HUDEP-2 (cell line): Measurements from ENCODE around the gene KDM1B.
A peak's percentile ranks its signal among the peaks of the same experiment; 100 is the strongest.
"Not testable (repeated sequence)": the region's sequence is repeated elsewhere in the genome, so short reads cannot be mapped to it uniquely, and the experiment has no call there.

Experiments
- DNase-seq, 76 experiments: peaks; one replicate each; lab custom pipeline; 2025; ENCODE audit not compliant: unreplicated experiment in 76 of 76; lab: John Stamatoyannopoulos, UW

KDM1B gene

DNA sequence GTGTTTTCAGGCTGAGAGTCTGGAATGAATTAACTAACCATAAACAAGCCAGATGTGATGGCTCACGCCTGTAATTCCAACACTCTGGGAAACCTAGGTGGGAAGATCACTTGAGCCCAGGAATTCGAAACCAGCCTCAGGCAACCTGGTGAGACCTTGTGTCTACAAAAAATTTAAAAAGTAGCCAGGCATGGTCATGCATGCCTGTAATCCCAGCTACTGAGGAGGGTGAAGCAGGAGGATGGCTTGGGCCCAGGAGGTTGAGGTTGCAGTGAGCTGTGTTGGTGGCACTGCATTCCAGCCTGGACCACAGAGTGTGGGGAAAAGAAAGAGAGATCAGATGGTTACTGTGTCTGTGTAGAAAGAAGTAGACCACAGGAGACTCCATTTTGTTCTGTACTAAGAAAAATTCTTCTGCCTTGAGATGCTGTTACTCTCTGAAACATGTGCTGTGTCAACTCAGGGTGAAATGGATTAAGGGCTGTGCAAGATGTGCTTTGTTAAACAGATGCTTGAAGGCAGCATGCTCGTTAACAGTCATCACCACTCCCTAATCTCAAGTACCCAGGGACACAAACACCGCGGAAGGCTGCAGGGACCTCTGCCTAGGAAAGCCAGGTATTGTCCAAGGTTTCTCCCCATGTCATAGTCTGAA, 71.4 kb downstream of the KDM1B start:
- DNase-seq, result not testable (repeated sequence)

DNA sequence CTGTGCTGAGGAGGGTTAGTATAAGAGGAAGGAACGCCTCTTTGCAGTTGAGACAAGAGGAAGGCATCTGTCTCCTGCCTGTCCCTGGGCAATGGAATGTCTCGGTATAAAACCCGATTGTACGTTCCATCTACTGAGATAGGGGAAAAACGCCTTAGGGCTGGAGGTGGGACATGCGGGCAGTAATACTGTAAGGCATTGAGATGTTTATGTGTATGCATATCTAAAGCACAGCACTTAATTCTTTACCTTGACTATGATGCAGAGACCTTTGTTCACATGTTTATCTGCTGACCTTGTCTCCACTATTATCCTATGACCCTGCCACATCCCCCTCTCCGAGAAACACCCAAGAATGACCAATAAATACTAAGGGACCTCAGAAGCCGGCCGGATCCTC, 71.9 kb downstream of the KDM1B start:
- DNase-seq, result not testable (repeated sequence)

DNA sequence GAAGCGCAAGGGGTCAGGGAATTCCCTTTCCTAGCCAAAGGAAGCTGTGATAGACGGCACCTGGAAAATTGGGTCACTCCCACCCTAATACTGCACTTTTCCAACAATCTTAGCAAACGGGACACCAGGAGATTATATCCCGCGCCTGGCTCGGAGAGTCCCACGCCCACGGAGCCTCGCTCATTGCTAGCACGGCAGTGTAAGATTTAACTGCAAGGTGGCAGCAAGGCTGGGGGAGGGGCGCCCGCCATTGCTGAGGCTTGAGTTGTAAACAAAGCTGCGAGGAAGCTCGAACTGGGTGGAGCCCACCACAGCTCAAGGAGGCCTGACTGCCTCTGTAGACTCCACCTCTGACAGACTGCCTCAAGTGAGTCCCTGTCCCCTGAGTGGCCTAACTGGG, 73.4 kb downstream of the KDM1B start:
- not testable (repeated sequence) for DNase-seq

DNA sequence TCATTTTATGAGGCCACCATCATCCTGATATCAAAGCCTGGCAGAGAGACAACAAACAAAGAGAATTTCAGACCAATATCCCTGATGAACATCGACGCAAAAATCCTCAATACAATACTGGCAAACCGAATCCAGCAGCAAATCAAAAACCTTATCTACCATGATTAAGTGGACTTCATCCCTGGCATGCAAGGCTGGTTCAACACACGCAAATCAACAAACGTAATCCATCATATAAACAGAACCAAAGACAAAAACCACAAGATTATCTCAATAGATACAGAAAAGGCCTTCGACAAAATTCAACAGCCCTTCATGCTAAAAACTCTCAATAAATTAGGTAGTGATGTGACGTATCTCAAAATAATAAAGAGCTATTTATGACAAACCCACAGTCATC, 76.6 kb downstream of the KDM1B start:
- not testable (repeated sequence) for DNase-seq

DNA sequence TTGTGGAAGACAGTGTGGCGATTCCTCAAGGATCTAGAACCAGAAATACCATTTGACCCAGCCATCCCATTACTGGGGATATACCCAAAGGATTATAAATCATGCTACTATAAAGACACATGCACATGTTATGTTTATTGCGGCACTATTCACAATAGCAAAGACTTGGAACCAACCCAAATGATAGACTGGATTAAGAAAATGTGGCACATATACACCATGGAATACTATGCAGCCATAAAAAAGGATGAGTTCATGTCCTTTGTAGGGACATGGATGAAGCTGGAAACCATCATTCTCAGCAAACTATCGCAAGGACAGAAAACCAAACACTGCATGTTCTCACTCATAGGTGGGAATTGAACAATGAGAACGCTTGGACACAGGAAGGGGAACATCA, 78.5 kb downstream of the KDM1B start:
- not testable (repeated sequence) for DNase-seq

DNA sequence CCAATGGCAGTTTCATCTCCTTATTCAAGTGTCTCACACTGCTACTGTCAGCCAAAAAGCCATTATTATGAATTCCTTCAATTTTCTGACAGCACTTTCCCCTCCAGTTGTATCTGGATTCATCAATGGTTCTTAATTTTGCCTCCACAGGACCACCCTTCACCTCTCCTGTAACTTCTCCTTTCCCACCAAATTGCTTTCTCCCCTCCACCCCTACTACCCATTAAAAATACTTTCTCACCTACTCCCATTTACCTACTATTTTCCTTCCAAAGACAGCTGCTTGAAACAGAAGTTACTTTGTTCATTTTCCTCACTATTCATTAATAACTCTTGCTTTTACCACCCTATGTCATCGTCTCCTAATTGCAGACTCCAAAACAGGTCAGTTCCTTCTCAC, 79.3 kb downstream of the KDM1B start:
- DNase-seq, result no peak

DNA sequence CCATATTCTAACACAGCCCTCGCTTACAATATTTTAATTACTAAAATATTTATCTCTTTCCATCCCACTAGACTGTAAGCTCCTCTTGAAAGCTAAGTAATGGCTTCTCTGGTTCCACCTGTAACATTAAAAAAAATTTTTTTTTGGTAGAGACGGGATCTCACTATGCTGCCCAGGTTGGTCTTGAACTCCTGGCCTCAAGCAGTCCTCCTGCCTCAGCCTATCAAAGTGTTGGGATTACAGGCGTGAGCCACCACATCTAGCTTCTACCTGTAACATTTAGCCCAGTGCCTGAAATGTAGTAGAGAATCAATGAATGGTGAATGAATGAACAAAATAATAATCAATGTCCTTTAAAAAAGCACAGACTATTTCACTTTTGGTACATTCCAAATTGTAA, 80.3 kb downstream of the KDM1B start:
- no peak for DNase-seq

DNA sequence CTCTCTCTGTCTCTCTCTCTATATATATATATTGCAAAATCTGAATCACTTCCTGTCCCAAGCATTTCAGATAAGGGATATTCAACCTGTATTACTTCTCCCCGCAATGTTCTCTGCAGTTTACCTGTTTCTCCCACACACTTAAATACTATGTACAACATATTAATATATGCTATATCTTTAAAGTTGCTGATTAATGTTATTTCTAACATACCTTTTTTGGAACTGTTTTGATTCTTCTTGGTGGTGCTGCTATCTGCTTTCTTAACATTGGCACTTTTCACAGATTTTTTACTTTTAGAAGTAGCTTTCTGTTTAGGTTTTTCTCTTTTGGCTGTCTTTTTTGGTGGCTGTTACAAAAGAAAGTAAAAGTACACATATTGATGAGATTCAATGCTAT, 81.9 kb downstream of the KDM1B start:
- DNase-seq, result no peak

DNA sequence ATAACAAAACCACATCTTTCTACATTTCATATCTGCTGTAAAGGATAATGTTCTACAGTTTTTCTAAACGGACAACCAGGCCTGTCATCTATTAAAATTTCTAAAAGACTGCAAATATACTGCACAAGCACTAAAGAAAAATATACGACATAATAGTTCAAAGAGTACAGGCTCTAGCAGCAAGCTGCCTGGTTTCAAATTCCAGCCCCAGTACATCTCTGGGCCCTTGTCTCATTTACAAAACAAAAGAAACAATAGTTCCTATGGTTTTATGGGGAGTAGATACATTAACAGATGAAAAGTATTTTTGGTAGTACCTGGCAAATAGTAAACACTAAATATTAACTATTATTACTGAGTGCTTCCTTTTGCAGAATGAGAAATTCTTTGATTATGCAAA, 85.0 kb downstream of the KDM1B start:
- no peak for DNase-seq

DNA sequence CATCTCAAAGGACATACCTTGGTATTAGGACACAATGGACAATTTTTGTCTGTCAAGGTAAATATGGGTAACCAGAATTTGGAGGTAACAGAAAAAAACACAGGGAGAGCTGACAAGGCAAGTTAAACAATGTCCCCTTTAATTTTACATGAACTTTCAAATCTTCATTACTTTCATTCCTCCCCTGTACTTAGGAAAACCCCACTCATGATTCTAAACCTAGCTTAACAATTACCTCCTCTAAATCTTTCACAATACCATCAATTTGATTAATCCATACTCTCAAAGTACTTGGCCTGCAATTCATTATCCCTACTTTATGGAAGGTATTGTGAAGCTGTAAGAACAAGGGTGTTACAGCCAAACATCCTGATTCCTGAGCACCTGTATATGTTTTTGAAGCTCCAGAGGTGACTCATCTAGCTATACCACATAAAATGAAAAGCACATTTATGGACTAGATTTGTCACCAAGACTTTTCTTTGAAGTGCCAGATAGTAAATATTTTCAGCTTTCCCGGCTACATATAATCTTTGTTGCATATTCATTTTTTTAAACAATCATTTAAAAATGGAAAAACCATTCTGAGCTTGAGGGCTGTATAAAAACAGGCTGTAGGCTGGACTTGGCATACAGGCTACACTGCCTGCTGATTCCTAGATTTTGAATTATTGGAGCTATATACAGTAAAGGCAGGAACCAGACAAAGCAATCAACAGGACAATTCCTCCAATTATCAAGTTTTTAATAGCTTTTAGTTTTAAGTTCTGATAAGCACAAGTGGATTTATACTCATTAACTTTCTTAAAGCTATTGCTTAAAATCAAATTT, 86.2 kb downstream of the KDM1B start:
- DNase-seq, result no peak

DNA sequence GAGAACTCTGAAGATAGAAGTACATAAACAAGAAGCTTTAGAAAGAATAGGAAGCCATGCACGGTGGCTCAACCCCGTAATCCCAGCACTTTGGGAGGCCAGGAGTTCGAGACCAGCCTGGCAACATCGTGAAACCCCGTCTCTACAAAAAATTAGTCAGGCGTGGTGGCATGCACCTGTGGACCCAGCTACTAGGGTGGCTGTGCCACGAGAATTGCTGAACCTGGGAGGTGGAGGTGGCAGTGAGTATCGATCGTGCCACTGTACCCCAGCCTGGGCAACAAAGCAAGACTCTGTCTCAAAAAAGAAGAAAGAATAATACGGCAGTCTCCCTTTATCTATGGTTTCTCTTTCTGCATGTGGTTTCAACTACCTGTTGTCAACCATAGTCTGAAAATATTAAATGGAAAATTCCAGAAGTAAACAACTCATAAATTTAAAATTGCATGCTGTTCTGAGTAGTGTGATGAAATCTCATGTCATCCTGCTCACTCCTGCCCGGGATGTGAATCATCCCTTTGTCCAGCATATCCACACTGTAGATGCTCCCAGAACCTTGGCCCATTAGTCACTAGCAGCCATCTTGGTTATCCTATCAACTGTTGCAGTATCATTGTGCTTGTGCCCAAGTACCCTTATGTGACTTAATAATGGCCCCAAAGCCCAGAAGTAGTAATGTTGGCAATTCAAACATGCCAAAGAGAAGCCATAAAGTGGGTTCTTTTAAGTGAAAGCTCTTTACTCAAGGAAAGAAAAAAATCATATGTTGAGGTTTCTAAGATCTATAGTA, 87.0 kb downstream of the KDM1B start:
- no peak for DNase-seq

DNA sequence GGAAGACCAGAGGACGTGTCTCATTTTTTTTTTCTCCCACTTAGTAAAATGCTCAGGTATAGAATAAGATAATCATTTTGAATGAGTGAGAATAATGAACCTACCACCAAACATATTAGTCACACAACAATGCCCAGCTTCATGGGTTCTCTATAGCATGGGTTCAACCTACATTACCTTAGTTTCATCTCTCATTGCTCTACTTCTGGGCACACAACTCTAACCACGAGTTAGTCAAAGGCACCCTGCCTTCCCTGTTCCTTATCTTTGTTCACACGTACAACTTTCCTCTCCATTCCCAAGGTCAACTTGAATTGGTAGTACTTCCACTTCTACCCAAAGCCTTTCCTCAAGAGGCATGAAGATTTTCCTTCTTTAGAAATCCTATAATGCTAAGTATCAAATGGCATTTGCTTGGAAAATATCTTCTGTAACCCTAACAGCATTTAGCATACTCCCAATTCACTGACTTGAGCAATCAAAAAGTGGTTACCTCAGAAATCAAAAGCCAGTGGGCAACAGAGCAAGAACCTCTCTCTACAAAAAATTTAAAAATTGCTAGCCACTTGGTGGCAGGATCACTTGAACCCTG, 88.2 kb downstream of the KDM1B start:
- DNase-seq, result peak in 4 of 76 experiments; percentile 5 to 18 (median 14)

DNA sequence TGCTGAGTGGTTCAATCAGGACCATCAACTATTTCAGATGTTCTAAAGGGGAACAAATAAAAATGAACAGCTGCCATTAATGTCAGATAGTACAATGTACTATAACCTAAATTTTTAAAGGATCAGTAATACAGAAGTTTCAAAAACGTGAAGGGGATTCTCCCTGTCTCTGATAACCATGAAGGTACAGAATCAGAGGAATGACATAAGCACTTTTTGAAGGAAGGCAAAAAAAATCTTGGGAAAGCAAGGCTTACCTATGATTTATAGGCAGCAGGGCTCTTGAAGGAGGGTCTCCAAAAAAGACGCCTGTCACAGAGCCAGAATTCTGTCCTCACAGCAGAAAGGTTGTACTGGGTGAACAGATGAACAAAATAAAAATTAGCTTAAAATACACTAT, 89.0 kb downstream of the KDM1B start:
- no peak for DNase-seq

DNA sequence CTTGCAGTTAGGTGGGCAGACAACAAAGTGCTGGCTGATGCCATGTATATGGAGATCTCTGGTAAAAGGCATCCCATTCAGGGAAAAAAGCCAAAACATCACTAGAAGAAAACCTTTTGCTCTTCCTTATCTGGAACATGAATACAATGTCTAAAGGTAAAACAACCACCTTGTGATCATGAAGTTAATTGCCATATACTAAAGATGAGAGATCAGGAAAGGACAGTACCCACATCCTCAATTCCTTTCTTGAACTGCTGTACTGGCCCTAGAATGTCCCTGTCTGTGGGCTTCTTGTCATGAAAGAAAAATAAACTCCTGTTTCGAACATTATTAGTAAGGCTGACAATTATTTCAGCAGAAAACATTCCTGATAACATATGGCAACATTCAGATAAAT, 89.9 kb downstream of the KDM1B start:
- DNase-seq, result no peak

DNA sequence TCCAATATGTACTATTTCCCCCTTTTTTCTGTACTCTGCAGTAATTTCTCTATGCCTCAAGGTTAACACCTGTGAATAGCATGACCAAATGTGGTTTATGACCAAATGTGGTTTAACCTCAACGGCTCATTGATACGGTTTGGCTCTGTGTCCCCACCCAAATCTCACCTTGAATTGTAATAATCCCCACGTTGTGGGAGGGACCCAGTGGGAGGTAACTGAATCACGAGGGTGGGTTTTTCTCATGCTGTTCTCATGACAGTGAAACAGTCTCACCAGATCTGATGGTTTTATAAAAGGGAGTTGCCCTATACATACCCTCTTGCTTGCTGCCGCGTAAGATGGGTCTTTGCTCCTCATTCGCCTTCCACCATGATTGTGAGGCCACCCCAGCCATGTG, 90.4 kb downstream of the KDM1B start:
- DNase-seq, result no peak

DNA sequence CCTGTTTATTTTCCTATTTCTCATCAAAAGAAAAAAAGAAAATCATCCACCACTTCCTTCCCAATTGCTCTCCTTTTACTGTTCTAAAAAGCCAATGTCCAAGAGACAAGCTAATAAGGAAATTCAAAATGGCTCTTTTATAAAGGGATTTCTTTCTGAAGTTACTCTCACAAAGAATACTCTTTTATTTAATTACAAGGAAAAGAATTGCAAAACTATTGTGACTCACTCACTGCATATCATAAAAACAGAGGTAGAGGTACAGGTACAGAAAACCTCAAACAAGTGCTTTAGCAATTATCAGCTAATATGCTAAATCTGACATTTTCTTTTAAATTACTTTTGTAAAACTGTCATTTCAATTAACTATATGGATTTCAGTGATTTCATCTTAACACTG, 91.0 kb downstream of the KDM1B start:
- no peak for DNase-seq

DNA sequence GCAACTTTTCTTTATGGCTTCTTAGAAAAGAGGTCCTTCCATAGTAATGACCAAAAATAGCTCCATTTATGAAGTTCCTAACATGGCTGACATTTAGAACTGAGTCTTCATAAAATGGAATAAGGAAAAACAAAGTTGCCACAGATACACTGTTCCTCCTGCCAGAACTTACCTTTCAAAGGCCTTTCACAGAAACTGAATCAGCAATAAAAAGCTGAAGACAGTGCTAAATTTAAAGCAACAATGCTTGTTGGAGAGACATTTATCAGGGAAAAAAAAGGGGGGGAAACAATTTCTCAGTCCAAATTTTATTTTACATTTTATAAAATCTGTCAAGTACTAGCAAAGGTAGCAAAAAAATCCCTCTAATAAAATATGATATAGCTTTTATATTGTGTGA, 91.8 kb downstream of the KDM1B start:
- DNase-seq, result no peak

DNA sequence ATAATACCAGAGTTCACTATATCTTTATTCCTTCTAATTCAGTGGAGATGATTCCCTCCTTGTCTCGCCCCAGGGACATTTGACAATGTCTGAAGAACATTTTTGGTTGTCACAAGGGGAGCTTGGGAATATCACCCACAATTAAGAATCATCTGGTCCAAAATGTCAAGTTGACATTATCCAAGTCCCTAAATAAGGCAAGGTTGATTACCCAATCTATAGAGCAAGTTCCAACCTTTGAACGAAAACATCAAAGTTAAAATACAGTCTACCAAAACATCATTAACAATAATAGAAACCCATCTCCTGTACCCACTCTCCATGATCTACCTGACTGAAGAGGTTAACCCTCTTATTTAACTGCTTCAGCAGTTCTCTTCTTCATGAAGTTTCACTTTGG, 93.5 kb downstream of the KDM1B start:
- DNase-seq, result no peak

DNA sequence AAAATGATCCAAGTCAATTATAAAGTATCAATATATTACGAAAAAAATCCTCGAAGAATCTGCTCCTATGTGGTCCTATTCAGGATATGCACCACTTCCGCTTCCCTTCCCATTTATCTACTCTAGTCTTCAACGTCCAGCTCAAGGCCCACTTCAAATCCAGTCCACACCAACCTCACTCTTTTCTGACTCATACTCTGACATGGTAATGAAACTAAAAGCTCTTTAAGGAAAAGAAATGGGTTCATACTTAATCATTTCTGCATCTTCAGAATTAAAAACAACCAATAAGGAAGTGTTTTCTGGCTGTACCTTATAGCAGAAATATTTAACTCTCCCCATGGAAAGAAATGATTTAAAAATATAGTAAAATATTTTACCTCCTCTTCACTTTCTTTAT, 94.0 kb downstream of the KDM1B start:
- DNase-seq, result no peak

DNA sequence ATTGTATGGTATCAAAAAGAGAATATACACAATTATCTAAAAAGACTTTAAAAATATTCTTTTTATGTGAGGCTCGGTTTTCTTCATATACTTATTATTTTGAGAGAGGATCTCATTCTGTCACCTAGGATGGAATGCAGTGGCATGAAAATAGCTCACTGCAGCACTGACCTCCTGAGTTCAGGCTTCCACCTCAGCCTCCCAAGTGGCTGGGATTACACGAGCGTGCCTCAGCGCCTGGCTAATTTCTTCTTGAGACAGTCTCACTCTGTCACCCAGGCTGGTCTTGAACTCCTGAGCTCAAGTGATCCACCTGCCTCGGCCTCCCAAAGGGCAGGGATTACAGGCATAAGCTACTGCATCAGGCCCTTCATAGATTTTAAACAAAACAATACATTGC, 98.4 kb downstream of the KDM1B start:
- DNase-seq, result no peak

DNA sequence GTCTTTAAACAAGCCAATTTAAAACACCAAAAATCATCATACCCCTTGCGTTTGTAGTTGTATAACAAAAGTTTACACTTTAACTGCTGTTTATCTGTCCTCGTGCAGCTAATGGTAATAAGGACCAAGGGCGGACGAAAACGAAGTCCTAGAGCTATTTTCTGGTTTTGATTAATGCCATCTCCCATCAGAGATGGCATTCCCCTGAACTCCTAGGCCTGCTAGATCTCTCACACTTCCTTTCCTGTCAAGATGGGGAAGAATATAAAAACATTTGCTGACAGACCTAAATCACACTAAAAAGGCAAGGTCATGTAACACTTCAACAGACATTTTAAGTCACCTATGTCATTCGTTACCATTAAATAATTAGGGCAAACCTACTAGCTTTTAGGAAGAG, 99.6 kb downstream of the KDM1B start:
- DNase-seq, result no peak
